ENCODE data around the gene NT5C3A. TPM values are rescaled to one million over a fixed set of nuclear protein-coding genes. Genes with fewer than 3 reads are reported as not detected.
A peak's percentile ranks its signal among the peaks of the same experiment; 100 is the strongest.
"Not testable (repeated sequence)": the region's sequence is repeated elsewhere in the genome, so short reads cannot be mapped to it uniquely, and the experiment has no call there.

NT5C3A gene
- total RNA-seq, 2 donors from 2014 or later: 14.5 to 22.2 TPM

- H3K4me1 ChIP-seq (ENCODE audit: control insufficient read depth in 1 of 2, low read depth in 2 of 2); DNase-seq (ENCODE audit: low spot score); H3K27ac ChIP-seq; H3K9me3 ChIP-seq; H3K4me3 ChIP-seq; H3K36me3 ChIP-seq; H3K27me3 ChIP-seq (replicated peaks; ENCODE audit: insufficient read depth): not testable (repeated sequence)
- TF ChIP-seq CTCF (IDR thresholded peaks at IDR 0.05): peak; percentile 15
- ATAC-seq (ENCODE audit: insufficient number of reproducible peaks, low FRiP score, low read depth): peak; percentile 38
These were observed 98.0 kb downstream of the NT5C3A start for GRCh38 chr7:32964461-32965159.

Other genes starting within 250 kb of the NT5C3A start
- gene KBTBD2, start 171.0 kb downstream of the NT5C3A start, total RNA-seq: 10 to 100 TPM; 24.1 to 47.9 TPM
- gene FKBP9, start 105.3 kb downstream of the NT5C3A start, total RNA-seq: 100 to 1,000 TPM; 166 to 196 TPM
- gene RP9, start 46.6 kb upstream of the NT5C3A start, total RNA-seq: 10 to 100 TPM in 1 of 2 donors, 1 to 10 TPM in 1; 7.6 to 17.0 TPM
- gene BBS9, start 66.8 kb upstream of the NT5C3A start, total RNA-seq: 10 to 100 TPM; 23.0 to 28.6 TPM

All from thoracic aorta (tissue), 2 donors.